GM21576 (cell line): ENCODE data around the gene UTF1.

Experiments
- ATAC-seq: cut with Tn5 transposase; IDR thresholded peaks from one replicate; pipeline ENCODE4 v1.9.1; 2021; ENCODE audit warnings: mild to moderate bottlenecking, moderate library complexity; ENCODE audit not compliant: unreplicated experiment

UTF1 gene, protein sequence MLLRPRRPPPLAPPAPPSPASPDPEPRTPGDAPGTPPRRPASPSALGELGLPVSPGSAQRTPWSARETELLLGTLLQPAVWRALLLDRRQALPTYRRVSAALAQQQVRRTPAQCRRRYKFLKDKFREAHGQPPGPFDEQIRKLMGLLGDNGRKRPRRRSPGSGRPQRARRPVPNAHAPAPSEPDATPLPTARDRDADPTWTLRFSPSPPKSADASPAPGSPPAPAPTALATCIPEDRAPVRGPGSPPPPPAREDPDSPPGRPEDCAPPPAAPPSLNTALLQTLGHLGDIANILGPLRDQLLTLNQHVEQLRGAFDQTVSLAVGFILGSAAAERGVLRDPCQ

DNA sequence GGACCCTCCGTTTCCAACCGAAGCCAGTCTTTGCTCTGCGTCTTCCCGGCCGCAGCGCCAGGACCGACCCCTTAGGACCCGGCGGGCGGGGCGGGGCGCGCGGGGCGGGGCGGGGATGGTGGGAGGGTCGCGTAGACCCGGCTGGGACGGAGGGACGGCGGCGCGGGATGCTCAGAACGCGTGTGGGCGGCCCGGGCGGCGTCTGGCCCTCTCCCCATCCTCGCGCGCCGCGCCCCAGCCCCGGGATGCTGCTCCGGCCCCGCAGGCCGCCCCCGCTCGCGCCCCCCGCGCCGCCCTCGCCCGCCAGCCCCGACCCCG lies at the start of gene UTF1:
TSS of gene UTF1 (plus strand) at position 174 of the 318 bp plus-strand sequence. CDS start at position 246, 72 bp downstream.
- no peak for ATAC-seq

GRCh38 chr10:133180965-133181639 lies 48.9 kb upstream of the UTF1 start:
- no peak for ATAC-seq

- no peak for ATAC-seq
These were observed 47.8 kb upstream of the UTF1 start for GRCh38 chr10:133182190-133182589.

- no peak for ATAC-seq
These were observed 47.0 kb upstream of the UTF1 start for GRCh38 chr10:133182791-133183645.

- ATAC-seq, result no peak
These were observed 46.2 kb upstream of the UTF1 start for GRCh38 chr10:133183646-133184378.

- no peak for ATAC-seq
These were observed 45.3 kb upstream of the UTF1 start for GRCh38 chr10:133184591-133185244.

DNA sequence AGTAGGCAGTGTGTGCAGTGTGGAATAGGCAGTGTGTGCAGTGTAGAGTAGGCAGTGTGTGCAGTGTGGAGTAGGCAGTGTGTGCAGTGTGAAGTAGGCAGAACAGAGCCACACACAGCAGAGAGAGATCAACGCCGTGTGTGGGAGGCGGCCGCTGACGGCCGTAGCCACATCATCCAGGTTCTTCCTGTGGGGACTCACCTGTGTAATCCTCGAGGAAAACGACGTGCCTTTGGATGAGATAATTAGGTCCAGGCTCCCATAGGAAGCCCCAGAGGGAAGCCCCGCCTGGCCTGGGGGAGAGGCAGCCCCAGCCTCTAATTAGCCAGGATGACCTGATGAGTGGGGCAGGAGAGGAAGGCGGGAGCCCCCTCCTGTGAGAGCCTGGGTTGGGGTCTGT lies 44.6 kb upstream of the UTF1 start:
- no peak for ATAC-seq

DNA sequence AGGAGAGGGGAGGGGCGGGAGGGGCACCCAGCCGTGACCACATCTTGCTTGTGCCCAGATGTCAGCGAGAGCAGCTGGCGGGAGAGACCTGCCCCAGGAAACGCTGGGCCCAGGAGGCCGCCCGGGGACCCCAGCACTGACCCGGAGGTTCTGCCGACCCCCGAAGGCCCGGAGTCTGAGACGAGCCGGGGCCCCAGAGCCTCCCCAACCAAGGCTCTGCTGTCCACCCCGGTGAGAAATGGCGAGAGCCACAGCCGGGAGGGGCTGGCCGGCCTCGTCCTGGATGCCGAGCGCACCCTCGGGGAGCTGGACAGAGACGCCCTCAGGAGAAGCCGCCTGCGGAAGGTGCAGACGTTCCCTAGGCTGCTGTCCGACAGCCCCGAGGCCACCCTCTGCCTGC lies 44.1 kb upstream of the UTF1 start:
- ATAC-seq, result no peak

DNA sequence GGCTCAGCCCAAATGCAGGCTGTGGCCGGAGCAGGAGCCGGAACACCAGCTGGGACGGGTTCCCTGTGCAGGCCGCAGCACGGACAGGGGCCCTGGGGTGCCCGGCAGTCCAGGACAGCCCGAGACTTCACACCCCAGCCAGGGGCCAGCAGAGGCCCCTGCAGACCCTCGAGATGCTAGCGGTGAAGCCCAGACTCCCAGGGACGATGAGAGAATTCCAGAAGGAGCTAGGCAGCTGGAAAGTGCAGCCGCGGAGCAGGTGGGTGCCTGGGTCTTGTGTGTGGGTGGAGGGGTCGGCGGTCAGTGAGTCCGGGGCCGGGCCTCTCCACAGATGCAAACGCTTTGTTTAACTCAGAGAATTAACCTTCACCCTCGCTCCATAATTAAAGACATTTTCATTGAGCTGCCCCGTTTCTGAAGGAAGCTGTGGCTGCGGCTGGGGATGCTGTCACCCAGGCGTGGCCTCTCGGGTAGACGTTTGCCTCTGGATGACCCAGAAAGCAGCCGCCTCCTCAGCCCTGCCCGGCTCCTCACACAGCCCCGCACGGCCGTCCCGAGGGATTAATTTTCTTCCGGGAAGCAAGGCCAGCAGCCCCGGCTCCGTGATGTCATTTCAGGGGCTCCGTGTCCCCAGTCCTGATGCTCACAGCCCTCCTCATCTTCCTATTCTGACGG lies 43.5 kb upstream of the UTF1 start:
- ATAC-seq, result no peak

DNA sequence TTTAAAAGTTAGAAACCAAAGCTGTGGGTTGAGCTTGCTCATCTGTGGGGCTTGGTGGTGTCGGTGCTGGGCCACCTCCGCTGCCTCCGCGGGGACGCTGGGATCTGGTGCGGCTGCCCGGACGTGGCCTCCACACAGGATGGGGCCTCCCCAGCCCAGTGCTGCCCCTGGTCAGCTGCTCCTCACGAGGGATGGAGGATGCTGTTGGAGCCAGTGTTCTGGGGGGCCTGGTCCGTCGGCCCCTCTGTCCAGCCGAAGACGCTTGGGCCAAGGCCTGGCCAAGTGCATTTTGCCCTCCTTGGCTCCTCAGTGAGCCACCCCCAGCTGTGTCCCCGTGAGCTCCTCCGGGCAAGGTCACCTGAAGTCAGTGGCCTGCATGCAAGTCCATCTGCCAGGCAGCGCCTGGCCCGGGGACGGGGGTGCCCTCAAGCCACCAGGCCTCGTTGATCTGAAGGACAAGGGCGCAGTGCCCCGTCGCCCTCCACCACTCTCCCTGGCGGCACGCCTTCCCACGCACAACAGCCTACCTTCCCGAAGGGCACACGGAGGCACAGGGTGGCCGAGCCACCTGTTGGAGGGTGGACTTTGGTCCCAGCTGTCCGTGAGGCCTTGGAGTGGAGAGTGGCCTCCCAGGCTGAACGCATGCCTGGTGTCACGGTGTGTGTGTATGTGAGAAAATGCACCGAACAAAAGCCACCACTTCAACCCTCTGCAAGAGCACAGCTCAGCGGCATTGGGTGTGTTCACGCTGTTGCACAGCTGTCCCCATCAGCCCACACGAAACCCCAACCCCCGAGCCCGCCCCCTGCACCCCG lies 42.7 kb upstream of the UTF1 start:
- ATAC-seq, result no peak

- no peak for ATAC-seq
These were observed 41.9 kb upstream of the UTF1 start for GRCh38 chr10:133187906-133188681.

DNA sequence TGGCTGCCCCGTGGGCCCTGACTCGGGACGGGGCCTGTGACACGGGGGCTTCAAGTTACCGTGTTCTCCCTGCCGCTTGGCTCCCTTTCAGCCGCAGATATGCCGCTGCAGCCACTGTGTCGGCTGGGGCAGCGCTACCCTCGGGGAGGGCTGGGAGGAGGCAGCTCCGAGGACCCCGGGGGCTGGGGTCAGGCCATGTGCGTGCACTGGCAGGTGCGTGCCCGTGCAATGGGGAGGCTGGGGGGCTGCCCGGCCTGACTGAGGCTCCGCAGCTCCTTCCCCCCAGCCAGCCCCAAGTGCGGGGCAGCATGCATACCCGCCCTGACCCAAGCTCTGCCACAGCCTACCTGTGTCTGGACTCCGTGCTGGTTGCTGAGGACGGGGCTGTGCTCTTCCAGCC lies 40.8 kb upstream of the UTF1 start:
- no peak for ATAC-seq

DNA sequence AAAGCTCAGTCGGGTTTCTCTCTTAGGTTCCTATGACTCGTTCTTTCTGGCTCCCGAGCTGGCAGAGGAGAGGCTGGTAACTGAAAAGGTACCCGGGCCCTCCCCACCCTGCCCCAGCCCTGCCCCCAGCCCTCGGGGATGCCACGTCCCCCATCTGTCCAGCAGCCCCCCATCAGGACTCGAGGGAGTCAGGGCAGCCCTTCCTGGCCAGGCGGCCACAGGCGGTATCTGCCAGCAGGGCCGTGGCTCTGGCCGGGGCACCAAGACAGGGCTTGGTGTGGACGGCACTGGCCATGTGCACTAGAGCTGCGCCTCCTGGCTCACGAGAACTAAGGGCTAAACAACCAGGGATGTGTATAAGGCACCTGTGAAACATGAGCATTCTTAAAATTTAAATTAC lies 40.3 kb upstream of the UTF1 start:
- ATAC-seq, result no peak

- no peak for ATAC-seq
These were observed 39.8 kb upstream of the UTF1 start for GRCh38 chr10:133190225-133190624.

GRCh38 chr10:133191651-133192050 lies 38.4 kb upstream of the UTF1 start:
- ATAC-seq, result no peak

DNA sequence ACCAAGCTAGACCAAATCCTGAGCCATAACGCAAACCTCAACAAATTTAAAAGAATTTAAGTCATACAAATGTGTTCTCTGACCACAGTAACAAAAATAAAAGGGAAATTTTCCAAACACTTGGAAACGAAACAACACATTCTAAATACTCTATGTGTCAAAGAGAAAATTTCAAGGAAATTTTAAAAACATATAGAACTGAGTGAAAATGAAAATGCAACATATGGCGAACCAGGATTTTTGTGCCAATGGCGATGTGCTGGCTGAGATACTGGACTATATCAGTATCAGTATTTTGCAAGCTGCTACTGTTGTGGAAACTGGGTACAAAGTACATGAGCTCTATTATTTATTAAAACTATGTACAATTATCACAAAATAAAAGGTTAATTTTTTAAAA lies 35.9 kb upstream of the UTF1 start:
- no peak for ATAC-seq

DNA sequence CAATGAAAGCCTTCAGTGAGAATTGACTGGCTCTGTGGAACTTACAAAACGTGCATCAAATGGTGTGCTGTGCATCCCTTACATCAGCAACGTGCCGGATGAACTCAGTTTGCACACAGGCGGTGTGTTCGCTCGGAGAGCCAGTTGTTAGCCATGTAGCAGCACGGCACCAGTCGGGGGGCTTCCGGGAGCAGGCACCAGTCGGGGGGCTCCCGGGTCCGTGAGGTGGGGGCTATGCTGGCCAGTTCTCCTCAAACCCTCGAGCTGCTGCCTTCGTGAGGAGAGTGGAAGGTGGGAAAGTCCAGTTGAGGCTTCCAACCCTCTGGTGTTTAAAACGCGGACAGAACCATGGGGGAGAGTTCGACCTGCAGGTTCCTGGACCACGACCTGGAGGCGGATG lies 34.9 kb upstream of the UTF1 start:
- ATAC-seq, result no peak

DNA sequence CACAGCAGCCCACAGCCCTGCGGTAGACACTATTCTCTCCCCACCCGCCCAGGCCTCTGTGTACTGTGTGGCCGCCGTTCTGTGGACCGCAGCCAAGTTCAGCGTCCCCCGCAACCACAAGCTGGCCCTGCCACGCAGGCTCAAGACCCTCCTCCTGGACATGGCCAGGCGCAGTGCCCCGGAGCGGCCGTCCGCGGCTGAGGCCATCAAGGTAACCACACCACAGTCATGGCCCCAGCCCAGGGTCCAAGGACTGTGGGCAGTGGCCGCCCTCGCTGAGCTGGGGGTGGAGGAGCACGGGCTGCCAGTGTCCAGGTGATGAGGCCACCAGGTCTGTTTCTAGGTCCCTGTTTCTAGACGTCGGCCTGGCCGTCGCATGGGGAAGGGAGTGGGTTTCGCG lies 34.4 kb upstream of the UTF1 start:
- ATAC-seq, result no peak
